ENCODE results near the gene POLN. TPM values are rescaled to one million over a fixed set of nuclear protein-coding genes. Genes with fewer than 3 reads are reported as not detected.

Gene POLN
- total RNA-seq, 4 donors from 2014 or later = 3.3 to 9.6 (median 5.5) TPM

DNA sequence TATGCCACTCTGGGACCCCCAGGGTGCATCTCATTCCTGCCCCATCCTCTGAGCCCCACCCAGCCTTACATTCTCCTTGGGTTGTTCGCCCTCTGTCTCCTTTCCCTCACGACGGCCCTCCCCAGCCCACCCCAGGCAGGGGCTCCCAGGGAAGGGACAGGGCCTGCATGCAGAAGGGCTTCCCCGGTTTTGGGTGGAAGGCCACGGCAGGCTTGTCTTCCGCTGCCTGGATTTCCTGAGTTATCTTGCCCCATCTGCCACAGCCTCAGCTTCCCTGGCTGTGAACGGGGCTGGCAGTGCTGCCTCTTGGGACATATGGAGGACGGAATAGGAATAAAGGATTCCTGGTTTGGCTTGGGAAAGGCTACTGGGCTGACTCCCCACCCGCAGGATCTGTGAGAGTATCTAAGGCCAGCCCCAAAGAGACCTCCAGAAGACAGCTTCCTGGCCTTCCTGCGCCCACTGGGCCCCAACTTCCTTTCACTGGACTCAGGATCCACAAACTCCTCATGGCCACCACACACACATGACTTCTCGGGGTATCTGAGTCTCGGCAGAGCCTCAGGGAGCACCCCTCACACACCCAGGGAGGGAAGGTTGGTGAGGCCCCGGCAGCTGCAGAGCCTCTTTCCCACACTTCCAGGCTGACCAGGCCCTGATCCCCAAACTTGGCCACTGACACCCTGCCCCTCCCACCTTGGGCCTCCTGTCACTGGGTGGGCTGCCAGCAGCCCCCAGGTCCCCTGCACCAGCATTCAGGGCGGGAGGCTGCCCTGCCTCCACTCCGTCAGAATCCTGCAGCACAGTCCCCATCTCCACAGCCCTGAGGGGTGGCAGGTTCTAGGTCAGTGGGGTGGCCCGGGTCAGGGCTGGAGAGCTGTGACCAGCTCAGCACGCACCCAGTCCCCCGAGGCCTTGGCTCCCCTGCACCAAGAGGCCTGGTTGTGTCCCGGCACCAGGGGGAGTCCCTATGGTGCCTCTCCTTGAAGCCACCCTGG lies 23.5 kb upstream of the POLN start:
- no peaks in the 10 kb centered on the region for H3K9me3 ChIP-seq
- TF ChIP-seq EP300 (IDR thresholded peaks at IDR 0.05) = no peak
- TF ChIP-seq, protein P1, sequence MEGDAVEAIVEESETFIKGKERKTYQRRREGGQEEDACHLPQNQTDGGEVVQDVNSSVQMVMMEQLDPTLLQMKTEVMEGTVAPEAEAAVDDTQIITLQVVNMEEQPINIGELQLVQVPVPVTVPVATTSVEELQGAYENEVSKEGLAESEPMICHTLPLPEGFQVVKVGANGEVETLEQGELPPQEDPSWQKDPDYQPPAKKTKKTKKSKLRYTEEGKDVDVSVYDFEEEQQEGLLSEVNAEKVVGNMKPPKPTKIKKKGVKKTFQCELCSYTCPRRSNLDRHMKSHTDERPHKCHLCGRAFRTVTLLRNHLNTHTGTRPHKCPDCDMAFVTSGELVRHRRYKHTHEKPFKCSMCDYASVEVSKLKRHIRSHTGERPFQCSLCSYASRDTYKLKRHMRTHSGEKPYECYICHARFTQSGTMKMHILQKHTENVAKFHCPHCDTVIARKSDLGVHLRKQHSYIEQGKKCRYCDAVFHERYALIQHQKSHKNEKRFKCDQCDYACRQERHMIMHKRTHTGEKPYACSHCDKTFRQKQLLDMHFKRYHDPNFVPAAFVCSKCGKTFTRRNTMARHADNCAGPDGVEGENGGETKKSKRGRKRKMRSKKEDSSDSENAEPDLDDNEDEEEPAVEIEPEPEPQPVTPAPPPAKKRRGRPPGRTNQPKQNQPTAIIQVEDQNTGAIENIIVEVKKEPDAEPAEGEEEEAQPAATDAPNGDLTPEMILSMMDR (IDR thresholded peaks at IDR 0.05) = no peak
- no peak for TF ChIP-seq POLR2A (IDR thresholded peaks at IDR 0.05)
- H3K27ac ChIP-seq = peak overlapping the region; percentile 32 to 70 (median 61)
- no peak overlapping the region for H3K4me3 ChIP-seq
- no peaks in the 10 kb centered on the region for H3K27me3 ChIP-seq
- peaks cover 0 to 50% (median 30%) of the 10 kb centered on the region in 4 donors for H3K4me1 ChIP-seq
- DNase-seq (ENCODE audit: low spot score in 2 of 2) = no peak
- WGBS, 2 donors = 74 to 90% methylated on average over 13 of the region's 19 CpGs
- H3K36me3 ChIP-seq = peaks cover 0 to 8% (median 0%) of the 10 kb centered on the region in 3 donors

DNA sequence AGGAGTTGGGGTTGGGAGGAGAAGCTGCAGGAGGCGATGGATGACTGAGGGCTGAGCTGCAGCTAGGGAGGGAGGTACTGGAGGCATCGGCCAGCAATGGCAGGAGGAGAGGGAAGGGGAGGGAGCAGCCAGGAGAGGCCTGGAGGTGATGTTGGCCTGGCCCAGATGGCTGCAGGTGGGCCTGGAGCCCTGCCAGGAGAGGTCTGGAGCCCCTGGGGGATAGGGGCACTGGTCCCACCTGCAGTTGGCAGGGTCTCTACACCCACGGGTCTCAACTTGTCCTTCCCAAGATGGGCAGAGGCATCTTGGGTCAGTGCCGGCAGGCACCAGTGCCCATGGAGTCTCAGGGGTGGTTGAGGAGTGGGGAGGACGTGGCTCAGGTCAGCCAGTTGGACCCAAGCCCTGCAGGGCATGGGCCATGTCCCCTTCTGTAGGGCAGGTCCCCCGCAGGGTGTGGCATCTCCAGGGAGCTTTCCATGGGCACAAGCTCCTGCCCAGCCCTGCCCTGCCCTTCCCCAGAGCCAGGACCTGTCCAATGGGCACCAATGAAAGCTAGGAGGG lies 22.6 kb upstream of the POLN start:
- Histone ChIP-seq H3K27ac (no peak overlapping the region), H3K4me1 (peaks cover 0 to 58% (median 38%) of the 10 kb centered on the region in 4 donors), H3K9me3 (no peaks in the 10 kb centered on the region), H3K4me3 (no peak overlapping the region), H3K27me3 (no peaks in the 10 kb centered on the region), H3K36me3 (no peaks in the 10 kb centered on the region)
- DNase-seq (ENCODE audit: low spot score in 2 of 2) = no peak
- TF ChIP-seq EP300 (IDR thresholded peaks at IDR 0.05) (no peak), POLR2A (IDR thresholded peaks at IDR 0.05) (no peak)
- TF ChIP-seq, protein P1 (IDR thresholded peaks at IDR 0.05) = no peak
- WGBS, 2 donors = 66 to 80% methylated on average over 3 to 5 of the region's 6 CpGs

DNA sequence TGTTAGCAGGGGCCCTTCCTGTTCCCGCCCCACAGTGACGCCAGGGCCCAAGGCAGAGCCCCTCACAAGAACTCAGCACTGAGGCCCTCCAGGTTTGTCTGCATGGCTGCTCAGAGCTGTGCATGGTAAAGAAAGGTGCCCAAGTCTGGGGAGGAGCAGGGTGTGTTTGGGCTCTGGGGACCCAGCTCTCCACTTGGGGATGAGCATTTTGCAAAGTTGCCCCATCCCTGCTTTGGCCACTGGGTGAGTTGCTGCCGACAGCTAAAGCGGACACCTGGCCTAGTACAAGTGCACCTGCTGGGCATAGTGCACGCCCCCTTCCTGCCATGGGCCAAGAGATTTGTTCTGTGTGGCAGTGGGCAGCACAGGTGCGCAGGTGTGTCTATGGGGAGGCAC lies 22.0 kb upstream of the POLN start:
- WGBS, 2 donors = 69 to 78% methylated on average over 6 of the region's 6 CpGs
- Histone ChIP-seq H3K4me1 (peaks cover 0 to 64% (median 45%) of the 10 kb centered on the region in 4 donors), H3K27me3 (no peaks in the 10 kb centered on the region), H3K4me3 (no peak overlapping the region), H3K27ac (no peak overlapping the region), H3K9me3 (no peaks in the 10 kb centered on the region), H3K36me3 (peaks cover 0 to under 1% (median 0%) of the 10 kb centered on the region in 3 donors)
- TF ChIP-seq, protein P1 (IDR thresholded peaks at IDR 0.05) = no peak
- no peak for TF ChIP-seq EP300 (IDR thresholded peaks at IDR 0.05)
- no peak for DNase-seq (ENCODE audit: low spot score in 2 of 2)

DNA sequence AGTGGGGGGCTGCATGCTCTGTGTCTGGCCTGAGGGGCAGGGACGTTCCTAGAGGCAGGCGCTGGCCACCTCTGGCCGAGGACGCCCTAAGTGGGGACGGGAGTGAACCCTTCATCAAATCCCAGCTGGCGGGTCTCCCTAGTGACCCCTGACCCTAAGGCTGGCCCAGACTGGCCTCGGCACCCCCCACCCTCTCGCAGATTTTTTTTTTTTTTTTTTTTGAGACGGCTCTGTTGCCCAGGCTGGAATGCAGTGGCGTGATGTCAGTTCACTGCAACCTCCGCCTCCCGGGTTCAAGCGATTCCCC lies 21.0 kb upstream of the POLN start:
- WGBS, 2 donors = 33 to 34% methylated on average over 13 of the region's 13 CpGs
- Histone ChIP-seq H3K36me3 (peaks cover 0 to 11% (median 0%) of the 10 kb centered on the region in 3 donors), H3K4me3 (peak overlapping the region; percentile 42 to 99 (median 68)), H3K27me3 (no peaks in the 10 kb centered on the region), H3K27ac (peak overlapping the region; percentile 75 to 98 (median 94)), H3K4me1 (peaks cover 0 to 75% (median 55%) of the 10 kb centered on the region in 4 donors), H3K9me3 (no peaks in the 10 kb centered on the region)
- DNase-seq (ENCODE audit: low spot score in 2 of 2) = no peak
- TF ChIP-seq, protein P1 (IDR thresholded peaks at IDR 0.05) = no peak
- no peak for TF ChIP-seq EP300 (IDR thresholded peaks at IDR 0.05)
- no peak for TF ChIP-seq POLR2A (IDR thresholded peaks at IDR 0.05)

All from tibial nerve (tissue), 4 donors.